ENCODE results near the gene HAND1.
"Not testable (repeated sequence)": the region's sequence is repeated elsewhere in the genome, so short reads cannot be mapped to it uniquely, and the experiment has no call there.

The HAND1 gene

DNA sequence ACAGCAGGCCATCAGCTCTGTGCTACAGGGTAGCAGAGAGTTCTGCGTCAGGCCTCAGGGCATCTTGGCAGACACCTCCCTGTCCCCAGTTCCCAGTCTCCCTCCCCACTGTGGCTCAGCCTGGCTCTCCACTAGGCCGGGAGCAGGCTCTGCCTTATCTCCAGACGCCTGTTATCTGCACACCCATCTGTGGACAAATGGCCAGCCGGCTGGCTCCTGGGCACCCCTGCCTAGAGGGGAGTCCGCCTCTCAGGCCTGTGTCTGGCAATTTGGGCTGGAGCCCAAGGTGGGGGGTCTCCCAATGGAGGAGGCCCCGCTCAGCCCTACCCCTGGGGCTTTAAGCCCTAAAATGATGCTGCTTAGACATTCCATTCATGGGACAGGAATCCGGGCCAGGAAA, 39.2 kb upstream of the HAND1 start:
- CTCF ChIA-PET: no interaction called here
- H3K4me3 ChIP-seq (ENCODE audit: low read depth, low read length): no peak overlapping the region
- no peak for DNase-seq (ENCODE audit: low read depth, low spot score)
- POLR2A ChIA-PET: no interaction called here
- no peak for TF ChIP-seq CTCF (IDR thresholded peaks at IDR 0.05; ENCODE audit: insufficient read depth, low read length, missing control alignments)

- POLR2A ChIA-PET: no interaction called here
- CTCF ChIA-PET: no interaction called here
- H3K4me3 ChIP-seq (ENCODE audit: low read depth, low read length): no peak overlapping the region
- DNase-seq (ENCODE audit: low read depth, low spot score): no peak
- no peak for TF ChIP-seq CTCF (IDR thresholded peaks at IDR 0.05; ENCODE audit: insufficient read depth, low read length, missing control alignments)
These were observed 38.4 kb upstream of the HAND1 start for GRCh38 chr5:154516475-154516874.

- H3K4me3 ChIP-seq (ENCODE audit: low read depth, low read length); DNase-seq (ENCODE audit: low read depth, low spot score); POLR2A ChIA-PET; CTCF ChIA-PET: not testable (repeated sequence)
These were observed 37.5 kb upstream of the HAND1 start for GRCh38 chr5:154515488-154515887.

DNA sequence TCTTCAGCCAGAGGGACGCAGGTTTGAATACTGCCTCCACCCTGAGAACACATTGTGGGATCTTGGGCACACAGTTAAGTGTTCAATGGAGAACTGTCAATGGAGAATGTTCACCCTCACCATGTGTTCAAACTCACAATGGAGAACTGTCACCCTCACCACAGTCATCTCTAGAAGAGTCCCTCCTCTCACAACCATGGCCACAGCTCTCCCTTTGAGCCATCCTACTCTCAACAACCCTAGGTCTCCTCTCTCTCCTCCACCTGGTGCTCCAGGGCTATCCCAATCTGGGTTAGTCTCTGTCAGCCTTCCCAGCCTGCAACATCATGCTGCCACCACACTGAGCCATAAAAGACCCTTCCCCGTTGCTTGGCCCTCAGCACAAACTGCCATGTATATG, 36.3 kb upstream of the HAND1 start:
- CTCF ChIA-PET: no interaction called here
- POLR2A ChIA-PET: no interaction called here
- no peak for TF ChIP-seq CTCF (IDR thresholded peaks at IDR 0.05; ENCODE audit: insufficient read depth, low read length, missing control alignments)
- DNase-seq (ENCODE audit: low read depth, low spot score): no peak
- H3K4me3 ChIP-seq (ENCODE audit: low read depth, low read length): no peak overlapping the region

DNA sequence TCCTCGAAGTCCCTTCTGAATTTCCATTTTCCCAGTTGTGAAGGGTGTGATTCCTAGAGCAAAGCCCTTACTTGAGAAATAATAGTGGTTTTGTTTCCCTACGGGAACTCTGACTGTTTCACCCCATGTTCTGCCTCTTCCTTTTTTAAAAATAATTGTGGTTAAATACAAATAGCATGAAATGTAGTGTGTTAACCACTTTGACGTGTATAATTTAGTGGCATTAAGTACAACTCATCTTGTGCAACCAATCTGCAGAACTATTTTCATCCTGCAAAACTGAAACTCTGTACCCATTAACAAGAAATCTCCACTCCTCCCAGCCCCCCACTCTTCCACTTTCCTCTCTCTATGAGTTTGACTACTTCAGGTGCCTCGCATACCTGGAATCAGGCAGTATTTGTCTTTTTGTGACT, 35.6 kb upstream of the HAND1 start:
- POLR2A ChIA-PET: no interaction called here
- CTCF ChIA-PET: no interaction called here
- no peak for TF ChIP-seq CTCF (IDR thresholded peaks at IDR 0.05; ENCODE audit: insufficient read depth, low read length, missing control alignments)
- H3K4me3 ChIP-seq (ENCODE audit: low read depth, low read length): no peak overlapping the region
- DNase-seq (ENCODE audit: low read depth, low spot score): no peak

GRCh38 chr5:154511984-154512383, 34.0 kb upstream of the HAND1 start:
- ChIA-PET CTCF (interaction anchor here (2.1 to 4.1 kb wide), 2 partner anchors 9 to 44 kb away, joined by 6 to 33 read pairs; no protein-coding TSS in a partner anchor), POLR2A (interaction anchor here (0.6 kb wide), 1 partner anchor 9 kb away, joined by 3 read pairs; no protein-coding TSS in a partner anchor)
- no peak overlapping the region for H3K4me3 ChIP-seq (ENCODE audit: low read depth, low read length)
- TF ChIP-seq CTCF (IDR thresholded peaks at IDR 0.05; ENCODE audit: insufficient read depth, low read length, missing control alignments): no peak
- DNase-seq (ENCODE audit: low read depth, low spot score): no peak

- no peak for TF ChIP-seq CTCF (IDR thresholded peaks at IDR 0.05; ENCODE audit: insufficient read depth, low read length, missing control alignments)
- CTCF ChIA-PET: interaction anchor here (4.1 kb wide), 1 partner anchor 11 kb away, joined by 33 read pairs; no protein-coding TSS in a partner anchor
- no peak for DNase-seq (ENCODE audit: low read depth, low spot score)
- no peak overlapping the region for H3K4me3 ChIP-seq (ENCODE audit: low read depth, low read length)
- POLR2A ChIA-PET: no interaction called here
These were observed 31.9 kb upstream of the HAND1 start for GRCh38 chr5:154509784-154510555.
